OCI-LY1 (cell line): Measurements from ENCODE around the gene MIX23.

Experiments used
- H2AFZ ChIP-seq: fragments of 200-600 bp; sonication (generic), shearing (Covaris generic); 2 replicates; pipeline ENCODE4 v1.6.0; 2014; ENCODE audit warnings: antibody characterized with exemption, mild to moderate bottlenecking, low read length
- H3F3A ChIP-seq: fragments of 200-600 bp; sonication (generic), shearing (Covaris generic); 2 replicates; pipeline ENCODE4 v1.6.0; 2014; ENCODE audit warnings: mild to moderate bottlenecking, antibody characterized with exemption, low read length, moderate library complexity; ENCODE audit not compliant: insufficient read depth
- H3K27ac ChIP-seq: fragments of 200-600 bp; sonication (generic); 2 replicates; pipeline ENCODE4 v1.5.1; 2014; ENCODE audit warnings: low read length, mixed run types, mild to moderate bottlenecking, low read depth; ENCODE audit not compliant: poor library complexity, severe bottlenecking
- H3K27me3 ChIP-seq: fragments of 200-600 bp; sonication (generic); 2 replicates; pipeline ENCODE4 v1.6.0; 2014; ENCODE audit warnings: antibody characterized with exemption, mild to moderate bottlenecking, low read length, moderate library complexity; ENCODE audit not compliant: insufficient read depth
- H3K36me3 ChIP-seq: fragments of 200-600 bp; sonication (generic); 2 replicates; pipeline ENCODE4 v1.6.1; 2014; ENCODE audit warnings: mild to moderate bottlenecking, antibody characterized with exemption, low read length, moderate library complexity, mixed read lengths; ENCODE audit not compliant: insufficient read depth
- H3K4me1 ChIP-seq: fragments of 200-600 bp; sonication (generic); 2 replicates; pipeline ENCODE4 v1.5.1; 2014; ENCODE audit warnings: mild to moderate bottlenecking, low read length, moderate library complexity; ENCODE audit not compliant: insufficient read depth, severe bottlenecking
- H3K4me2 ChIP-seq: fragments of 200-600 bp; sonication (generic), shearing (Covaris generic); 2 replicates; pipeline ENCODE4 v1.6.1; 2014; ENCODE audit warnings: low read length
- H3K4me3 ChIP-seq: fragments of 200-600 bp; sonication (generic); 2 replicates; pipeline ENCODE4 v1.5.1; 2014; ENCODE audit warnings: low read length, low read depth, mild to moderate bottlenecking, mixed read lengths; ENCODE audit not compliant: poor library complexity, severe bottlenecking
- H3K79me2 ChIP-seq: fragments of 200-600 bp; shearing (Covaris generic); 2 replicates; pipeline ENCODE4 v1.6.1; 2016; ENCODE audit warnings: mixed run types, low read length, mixed read lengths; ENCODE audit not compliant: insufficient read depth
- H3K9ac ChIP-seq: fragments of 200-600 bp; sonication (generic), shearing (Covaris generic); 2 replicates; pipeline ENCODE4 v1.6.1; 2014; ENCODE audit warnings: mild to moderate bottlenecking, low read length, mixed read lengths
- H3K9me2 ChIP-seq: fragments of 200-600 bp; sonication (generic), shearing (Covaris generic); 2 replicates; pipeline ENCODE4 v1.6.1; 2014; ENCODE audit warnings: low read depth, mild to moderate bottlenecking, low read length, mixed read lengths
- H3K9me3 ChIP-seq: fragments of 200-600 bp; shearing (Covaris generic); 2 replicates; pipeline ENCODE4 v1.6.1; 2014; ENCODE audit warnings: low read length, mixed read lengths
- H4K20me1 ChIP-seq: fragments of 200-600 bp; sonication (generic), shearing (Covaris generic); 2 replicates; pipeline ENCODE4 v1.6.0; 2016; ENCODE audit warnings: mild to moderate bottlenecking, low read length; ENCODE audit not compliant: insufficient read depth
- EZH2 ChIP-seq: fragments of 200-600 bp; sonication (generic), shearing (Covaris generic); IDR thresholded peaks from 2 replicates; pipeline ENCODE4 v1.8.0; 2017; ENCODE audit warnings: borderline replicate concordance, mixed run types, mild to moderate bottlenecking, antibody characterized with exemption, low read length, moderate library complexity, mixed read lengths
- TF ChIP-seq, protein P1 (sequence below): fragments of 200-600 bp; sonication (generic), shearing (Covaris generic); IDR thresholded peaks from 2 replicates; pipeline ENCODE4 v1.5.1; 2017; ENCODE audit warnings: mild to moderate bottlenecking, antibody characterized with exemption, low read length, moderate library complexity, mixed read lengths

MIX23 gene

DNA sequence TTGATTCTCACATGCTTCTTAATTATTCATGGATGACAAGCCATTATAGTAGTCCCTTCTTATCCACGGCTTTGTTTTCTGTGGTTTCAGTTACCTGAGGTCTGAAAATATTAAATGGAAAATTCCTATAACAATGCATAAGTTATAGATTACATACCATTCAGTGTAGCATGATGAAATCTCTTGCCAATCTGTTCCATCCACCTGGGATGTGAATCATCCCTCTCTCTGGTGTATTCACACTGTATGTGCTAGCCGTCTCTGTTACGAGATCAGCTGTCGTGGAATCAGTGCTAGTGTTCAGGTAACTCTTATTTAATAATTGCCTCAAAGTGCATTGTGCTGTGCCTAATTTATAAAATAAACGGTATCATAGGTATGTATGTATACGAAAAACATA, 27.6 kb upstream of the MIX23 start:
- no peak overlapping the region for H3K4me2 ChIP-seq
- TF ChIP-seq, protein P1, sequence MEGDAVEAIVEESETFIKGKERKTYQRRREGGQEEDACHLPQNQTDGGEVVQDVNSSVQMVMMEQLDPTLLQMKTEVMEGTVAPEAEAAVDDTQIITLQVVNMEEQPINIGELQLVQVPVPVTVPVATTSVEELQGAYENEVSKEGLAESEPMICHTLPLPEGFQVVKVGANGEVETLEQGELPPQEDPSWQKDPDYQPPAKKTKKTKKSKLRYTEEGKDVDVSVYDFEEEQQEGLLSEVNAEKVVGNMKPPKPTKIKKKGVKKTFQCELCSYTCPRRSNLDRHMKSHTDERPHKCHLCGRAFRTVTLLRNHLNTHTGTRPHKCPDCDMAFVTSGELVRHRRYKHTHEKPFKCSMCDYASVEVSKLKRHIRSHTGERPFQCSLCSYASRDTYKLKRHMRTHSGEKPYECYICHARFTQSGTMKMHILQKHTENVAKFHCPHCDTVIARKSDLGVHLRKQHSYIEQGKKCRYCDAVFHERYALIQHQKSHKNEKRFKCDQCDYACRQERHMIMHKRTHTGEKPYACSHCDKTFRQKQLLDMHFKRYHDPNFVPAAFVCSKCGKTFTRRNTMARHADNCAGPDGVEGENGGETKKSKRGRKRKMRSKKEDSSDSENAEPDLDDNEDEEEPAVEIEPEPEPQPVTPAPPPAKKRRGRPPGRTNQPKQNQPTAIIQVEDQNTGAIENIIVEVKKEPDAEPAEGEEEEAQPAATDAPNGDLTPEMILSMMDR: no peak
- TF ChIP-seq EZH2: no peak
- peaks cover 83% of the 10 kb centered on the region; the same call in 1 of the 2 replicates for H3K36me3 ChIP-seq
- H2AFZ ChIP-seq: no peak overlapping the region
- H3K9ac ChIP-seq: no peak overlapping the region
- H3K27me3 ChIP-seq: no peaks in the 10 kb centered on the region
- no peaks in the 10 kb centered on the region for H4K20me1 ChIP-seq
- H3K9me3 ChIP-seq: no peaks in the 10 kb centered on the region
- peaks cover 9% of the 10 kb centered on the region for H3K79me2 ChIP-seq
- H3K4me1 ChIP-seq: peaks cover 45% of the 10 kb centered on the region
- no peaks in the 10 kb centered on the region for H3K9me2 ChIP-seq
- H3K27ac ChIP-seq: no peak overlapping the region
- H3K4me3 ChIP-seq: no peak overlapping the region
- H3F3A ChIP-seq: peaks cover 7% of the 10 kb centered on the region; the same call in 1 of the 2 replicates

DNA sequence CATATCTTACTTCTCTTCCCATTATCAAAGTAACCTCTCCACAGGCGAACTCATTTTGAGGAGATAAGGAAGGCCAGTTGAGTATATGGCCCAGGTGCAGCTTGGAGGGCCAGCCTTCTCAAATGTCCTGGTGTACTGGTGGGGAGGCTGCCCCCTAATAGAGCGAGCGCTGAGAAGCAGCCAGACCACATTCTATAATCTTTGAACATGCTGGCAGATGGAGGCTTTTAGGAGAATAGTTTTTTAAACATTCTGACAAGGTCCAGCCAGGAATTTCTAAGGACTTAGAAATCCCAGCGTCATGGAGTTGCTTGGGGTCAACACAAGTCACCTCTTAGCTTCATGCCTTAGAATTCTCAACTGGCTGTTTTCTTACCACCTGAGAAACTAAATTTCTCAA, 27.1 kb upstream of the MIX23 start:
- Histone ChIP-seq H3K9me2 (no peaks in the 10 kb centered on the region), H3F3A (peaks cover 4% of the 10 kb centered on the region; the same call in 1 of the 2 replicates), H2AFZ (no peak overlapping the region), H3K4me2 (no peak overlapping the region), H3K79me2 (peaks cover 7% of the 10 kb centered on the region), H3K36me3 (peaks cover 88% of the 10 kb centered on the region; the same call in 1 of the 2 replicates), H3K4me3 (no peak overlapping the region), H3K9me3 (no peaks in the 10 kb centered on the region), H3K9ac (no peak overlapping the region), H3K4me1 (peaks cover 42% of the 10 kb centered on the region), H4K20me1 (no peaks in the 10 kb centered on the region), H3K27ac (no peak overlapping the region), H3K27me3 (no peaks in the 10 kb centered on the region)
- no peak for TF ChIP-seq EZH2
- TF ChIP-seq, protein P1: no peak

DNA sequence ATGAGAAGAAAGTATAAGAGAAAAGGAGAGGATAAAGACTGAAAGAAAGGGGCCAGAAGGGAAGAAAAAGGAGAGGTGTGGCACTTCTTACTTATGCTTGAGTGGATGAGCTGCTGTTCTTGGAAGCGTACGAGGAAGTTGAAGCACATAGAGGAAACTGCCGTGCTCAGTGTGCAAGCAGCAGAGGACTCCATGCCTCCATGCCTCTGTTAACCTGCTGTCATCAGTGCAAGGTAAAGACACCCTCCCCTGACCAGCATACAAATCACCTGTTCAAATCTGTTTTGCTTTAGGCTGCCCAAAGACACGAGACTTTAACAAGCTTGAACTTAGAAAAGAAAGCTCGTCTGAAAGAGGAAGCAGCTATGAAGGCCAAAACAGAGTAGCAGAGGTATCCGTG, 26.4 kb upstream of the MIX23 start:
- peak overlapping the region; percentile 13; the same call in 1 of the 2 replicates for H3K4me2 ChIP-seq
- peaks cover 35% of the 10 kb centered on the region for H3K4me1 ChIP-seq
- H2AFZ ChIP-seq: no peak overlapping the region
- H3K4me3 ChIP-seq: no peak overlapping the region
- no peak overlapping the region for H3K27ac ChIP-seq
- TF ChIP-seq, protein P1: no peak
- no peak for TF ChIP-seq EZH2
- peaks cover under 1% of the 10 kb centered on the region; the same call in 1 of the 2 replicates for H3K79me2 ChIP-seq
- H3K9me2 ChIP-seq: no peaks in the 10 kb centered on the region
- H3K27me3 ChIP-seq: no peaks in the 10 kb centered on the region
- no peak overlapping the region for H3K9ac ChIP-seq
- no peaks in the 10 kb centered on the region; the same call in 1 of the 2 replicates for H3F3A ChIP-seq
- H4K20me1 ChIP-seq: no peaks in the 10 kb centered on the region
- peaks cover 94% of the 10 kb centered on the region for H3K36me3 ChIP-seq
- H3K9me3 ChIP-seq: no peaks in the 10 kb centered on the region
